ENCODE data around the gene PDK2.

DNA sequence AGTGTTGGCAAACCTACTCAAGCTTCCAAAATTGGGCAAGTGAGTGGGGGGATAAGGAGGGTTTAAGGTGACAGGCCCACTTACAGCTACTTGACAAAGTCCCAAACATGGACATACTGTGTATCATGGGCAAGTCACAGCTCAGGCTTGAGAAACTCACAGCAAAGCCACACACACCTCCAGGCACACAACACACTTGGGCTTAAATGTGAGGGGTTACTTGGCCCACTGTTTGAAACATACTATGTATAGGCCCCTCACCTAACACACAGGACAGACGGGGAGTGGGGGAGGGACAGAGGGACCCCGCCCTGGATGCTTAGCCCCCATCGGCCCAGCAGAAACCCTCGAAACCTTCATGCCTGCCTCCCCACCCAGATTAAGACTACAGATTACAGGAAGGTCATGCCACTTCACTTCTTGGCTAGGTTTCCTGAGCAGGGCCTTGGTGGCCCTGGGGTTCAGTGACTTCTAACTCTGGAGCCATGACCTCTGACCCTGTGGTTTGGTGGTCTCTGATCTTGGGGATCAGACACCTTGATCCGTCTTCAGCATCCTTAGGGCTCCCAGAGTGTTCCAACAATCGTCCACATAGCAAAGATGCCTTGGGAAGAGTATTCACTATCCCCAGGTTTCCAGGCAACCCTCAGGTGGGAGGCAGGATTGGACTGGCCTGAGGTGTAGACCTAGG lies 37.1 kb downstream of the PDK2 start:
- TF ChIP-seq POLR2A (IDR thresholded peaks at IDR 0.05; ENCODE audit: low read depth, low read length) (no peak; the same call in 1 of the 2 replicates), SPI1 (IDR thresholded peaks at IDR 0.05; ENCODE audit: low read depth, low read length) (no peak)

All from GM12891 (cell line).